GM12878 (cell line): ENCODE measurements around the gene HMGB2. TPM values are rescaled to one million over a fixed set of nuclear protein-coding genes. Genes with fewer than 3 reads are reported as not detected.

ENCODE experiments used
- ATAC-seq: fragments of 200-7000 bp; cut with Tn5 transposase; 3 replicates; pipeline ENCODE4 v1.9.1; 2020; ENCODE audit warnings: mild to moderate bottlenecking, moderate library complexity
- BruUV-seq: library from RNA; stranded (reverse); fragments of 400-500 nt; replicated peaks from 2 replicates; lab custom pipeline; 2021; lab: Mats Ljungman, UMichigan
- CTCF ChIA-PET: fragments of 300-600 bp; sonication (Branson Sonifier 250); formaldehyde crosslinking; extraction: SDS; loops from one replicate; lab custom pipeline; 2021; ENCODE audit warnings: inconsistent platforms; lab: Yijun Ruan, JAX
- POLR2A ChIA-PET: fragments of 350-600 bp; formaldehyde crosslinking; extraction: SDS; loops from one replicate; lab custom pipeline; 2021; ENCODE audit warnings: inconsistent platforms; lab: Charles Lee
- RAD21 ChIA-PET: fragments of 300-600 bp; sonication (Branson Sonifier 250); formaldehyde crosslinking; loops from one replicate; lab custom pipeline; 2023; ENCODE audit warnings: antibody characterized with exemption; ENCODE audit not compliant: unreplicated experiment; lab: Charles Lee
- SMC1A ChIA-PET: fragments of 300-600 bp; sonication (Branson Sonifier 250); formaldehyde crosslinking; loops from one replicate; lab custom pipeline; 2023; ENCODE audit not compliant: unreplicated experiment, uncharacterized antibody; lab: Charles Lee
- DNase-seq: peaks from one replicate; pipeline ENCODE4 v3.0.0-alpha.2; 2011; ENCODE audit warnings: low read depth, low spot score
- FAIRE-seq: peaks from 3 replicates; lab custom pipeline; 2011; peaks lifted over from hg19 to GRCh38; lab: Jason Lieb, UNC
- H2AFZ ChIP-seq: 2 replicates; pipeline ENCODE4 v1.6.0; 2011; ENCODE audit warnings: low read depth, low read length, control low read depth; ENCODE audit not compliant: control insufficient read depth
- H3K27ac ChIP-seq: 2 replicates; pipeline ENCODE4 v1.5.1; 2011; ENCODE audit warnings: control low read depth; ENCODE audit not compliant: control insufficient read depth, insufficient read depth
- H3K27me3 ChIP-seq, 2 experiments: replicated peaks in 1 of 2; 2 replicates each; pipeline versions ENCODE4 v1.6.0 to v1.6.1; 2011; ENCODE audit warnings: low read length in 1 of 2; ENCODE audit not compliant: control insufficient read depth in 2 of 2, insufficient read depth in 2 of 2
- H3K36me3 ChIP-seq, 2 experiments: 2 replicates each; pipeline ENCODE4 v1.5.1; 2011; ENCODE audit warnings: low read length in 1 of 2; ENCODE audit not compliant: control insufficient read depth in 2 of 2, insufficient read depth in 2 of 2
- H3K4me1 ChIP-seq: 2 replicates; pipeline ENCODE4 v1.6.1; 2011; ENCODE audit warnings: mild to moderate bottlenecking, low read length, moderate library complexity, mixed read lengths; ENCODE audit not compliant: control insufficient read depth, insufficient read depth
- H3K4me2 ChIP-seq: 2 replicates; pipeline ENCODE4 v1.6.0; 2011; ENCODE audit warnings: control low read depth; ENCODE audit not compliant: control insufficient read depth, insufficient read depth
- H3K4me3 ChIP-seq: fragments of 200-600 bp; sonication (generic); 2 replicates; pipeline ENCODE4 v1.5.1; 2016
- H3K79me2 ChIP-seq: 2 replicates; pipeline ENCODE4 v1.6.0; 2011; ENCODE audit warnings: low read length; ENCODE audit not compliant: control insufficient read depth, insufficient read depth
- H3K9ac ChIP-seq: 2 replicates; pipeline ENCODE4 v1.8.0; 2011; ENCODE audit warnings: low read length, control low read depth, mixed read lengths; ENCODE audit not compliant: control insufficient read depth, insufficient read depth
- H3K9me3 ChIP-seq: replicated peaks from 3 replicates; pipeline ENCODE4 v1.5.1; 2011; ENCODE audit warnings: mild to moderate bottlenecking, low read length; ENCODE audit not compliant: control insufficient read depth, insufficient read depth
- H4K20me1 ChIP-seq: 2 replicates; pipeline ENCODE4 v1.6.0; 2011; ENCODE audit not compliant: control insufficient read depth, insufficient read depth
- ATF2 ChIP-seq: IDR thresholded peaks from 2 replicates; pipeline ENCODE4 v1.6.1; 2012; ENCODE audit warnings: low read length, inconsistent platforms
- CEBPZ ChIP-seq: fragments of 150-350 bp; IDR thresholded peaks from 2 replicates; pipeline ENCODE4 v1.6.1; 2016; ENCODE audit warnings: low read depth, low read length
- EZH2 ChIP-seq: IDR thresholded peaks from 2 replicates; pipeline ENCODE4 v1.6.1; 2012; ENCODE audit warnings: low read depth, mild to moderate bottlenecking, control low read depth, inconsistent platforms, low read length, borderline replicate concordance; ENCODE audit not compliant: control insufficient read depth
- HDAC2 ChIP-seq: fragments of 200-600 bp; sonication (generic); IDR thresholded peaks from 2 replicates; pipeline ENCODE4 v1.6.1; 2017
- SMC3 ChIP-seq: IDR thresholded peaks from 2 replicates; pipeline ENCODE4 v1.6.1; 2011; ENCODE audit warnings: low read length, improper control_type of control experiment, borderline replicate concordance
- SREBF1 ChIP-seq: IDR thresholded peaks from 2 replicates; pipeline ENCODE4 v1.6.1; 2012; ENCODE audit warnings: mild to moderate bottlenecking, low read length
- WGBS: methylation state at CpG from one replicate; pipeline ENCODE4 v1.1.6; 2016; ENCODE audit warnings: low lambda C conversion rate; ENCODE audit not compliant: insufficient replicate concordance, insufficient coverage; ENCODE audit errors: missing lambda C conversion rate; 5-methylcytosine and 5-hydroxymethylcytosine counted together
- in situ Hi-C: fragments of 300-500 bp; cut with MboI; formaldehyde crosslinking; loops from 9 replicates; pipeline ENCODE4 v1.14.3; 2018; ENCODE audit warnings: mixed read lengths
- intact Hi-C: fragments of 100-400 bp; cut with micrococcal nuclease; formaldehyde crosslinking; loops from one replicate; pipeline ENCODE4 v1.14.2; 2022; ENCODE audit not compliant: unreplicated experiment
- polyA plus RNA-seq, 11 experiments: library from polyadenylated mRNA; depleted of rRNA in 4 of 11; unstranded in 6 of 11; stranded (reverse) in 5 of 11; fragments of >200 nt; fragmentation: Nextera tagmentation in 4 of 11; fragmentation: Illumina TruSeq in 1 of 11; extraction: Ambion mirVana in 4 of 11; extraction: Trizol in 1 of 11; gene quantifications; 1 replicate in 1 of 11; 2 replicates in 10 of 11; pipeline versions ENCODE4 v1.2.1 to v1.2.3, GENCODE V29; 2011 to 2016; ENCODE audit warnings: inconsistent platforms in 2 of 11, missing spikeins in 2 of 11, low read depth in 1 of 11
- total RNA-seq, 4 experiments: library from RNA; depleted of rRNA in 3 of 4; stranded (reverse); fragments of >200 nt in 3 of 4; fragmentation: Illumina TruSeq in 1 of 4; extraction: Trizol in 1 of 4; gene quantifications; 2 replicates each; pipeline versions ENCODE4 v1.2.1 to v1.2.3, GENCODE V29; 2013 to 2021
- TF ChIP-seq, protein P1 (sequence below): fragments of 450-650 bp; IDR thresholded peaks from 2 replicates; pipeline ENCODE4 v1.6.1; 2014; ENCODE audit warnings: mild to moderate bottlenecking
- TF ChIP-seq, protein P2 (sequence below): fragments of 450-650 bp; IDR thresholded peaks from 2 replicates; pipeline ENCODE4 v1.6.1; 2017; ENCODE audit warnings: antibody characterized with exemption, mild to moderate bottlenecking, moderate library complexity

Gene HMGB2
- total and polyA plus RNA-seq, 10 of the 15 experiments (the other 5 are each of a cell fraction or from before 2014, with no cell fraction given): 260 to 961 (median 668) TPM

DNA sequence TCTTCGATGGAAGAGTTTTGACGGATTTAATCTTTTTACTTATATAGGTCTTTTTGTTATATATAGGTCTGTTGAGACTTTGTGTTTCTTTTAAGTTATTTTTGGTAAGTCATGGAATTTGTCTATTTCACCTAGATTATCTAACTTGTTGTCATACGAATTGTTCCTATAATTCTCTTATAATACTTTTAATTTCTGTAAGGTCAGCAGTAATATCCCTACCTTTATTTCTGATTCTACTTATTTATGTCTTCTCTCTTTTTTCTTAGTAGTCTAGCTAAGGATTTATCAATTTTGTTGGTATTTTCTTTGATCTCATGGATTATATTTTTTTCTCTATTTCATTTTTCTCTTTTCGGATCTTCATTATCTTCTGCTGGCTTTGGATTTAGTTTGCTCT, 48.2 kb upstream of the HMGB2 start:
- Histone ChIP-seq H3K9ac (no peak overlapping the region), H3K4me1 (no peaks in the 10 kb centered on the region), H3K27ac (no peak overlapping the region), H3K9me3 (no peaks in the 10 kb centered on the region), H3K27me3 (no peaks in the 10 kb centered on the region), H2AFZ (no peak overlapping the region), H3K4me2 (no peak overlapping the region), H3K4me3 (no peak overlapping the region), H4K20me1 (no peaks in the 10 kb centered on the region), H3K36me3 (no peaks in the 10 kb centered on the region), H3K79me2 (no peaks in the 10 kb centered on the region)
- intact Hi-C loops: no loop called here
- POLR2A ChIA-PET: interaction anchor here (1.6 kb wide), 1 partner anchor 48 kb away, joined by 4 read pairs; the partner anchor contains the start of gene HMGB2
- FAIRE-seq: no peak
- DNase-seq: no peak
- in situ Hi-C loops: no loop called here
- SMC1A ChIA-PET: interaction anchor here (1.7 kb wide), 1 partner anchor 13 kb away, joined by 5 read pairs; no protein-coding TSS in a partner anchor
- ATAC-seq: no peak
- RAD21 ChIA-PET: no interaction called here
- BruUV-seq: no TSS peak
- no peak for TF ChIP-seq HDAC2
- no peak for TF ChIP-seq SREBF1
- TF ChIP-seq, protein P1, sequence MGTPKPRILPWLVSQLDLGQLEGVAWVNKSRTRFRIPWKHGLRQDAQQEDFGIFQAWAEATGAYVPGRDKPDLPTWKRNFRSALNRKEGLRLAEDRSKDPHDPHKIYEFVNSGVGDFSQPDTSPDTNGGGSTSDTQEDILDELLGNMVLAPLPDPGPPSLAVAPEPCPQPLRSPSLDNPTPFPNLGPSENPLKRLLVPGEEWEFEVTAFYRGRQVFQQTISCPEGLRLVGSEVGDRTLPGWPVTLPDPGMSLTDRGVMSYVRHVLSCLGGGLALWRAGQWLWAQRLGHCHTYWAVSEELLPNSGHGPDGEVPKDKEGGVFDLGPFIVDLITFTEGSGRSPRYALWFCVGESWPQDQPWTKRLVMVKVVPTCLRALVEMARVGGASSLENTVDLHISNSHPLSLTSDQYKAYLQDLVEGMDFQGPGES: no peak
- TF ChIP-seq EZH2: no peak
- TF ChIP-seq SMC3: no peak
- TF ChIP-seq ATF2: no peak
- TF ChIP-seq, protein P2, sequence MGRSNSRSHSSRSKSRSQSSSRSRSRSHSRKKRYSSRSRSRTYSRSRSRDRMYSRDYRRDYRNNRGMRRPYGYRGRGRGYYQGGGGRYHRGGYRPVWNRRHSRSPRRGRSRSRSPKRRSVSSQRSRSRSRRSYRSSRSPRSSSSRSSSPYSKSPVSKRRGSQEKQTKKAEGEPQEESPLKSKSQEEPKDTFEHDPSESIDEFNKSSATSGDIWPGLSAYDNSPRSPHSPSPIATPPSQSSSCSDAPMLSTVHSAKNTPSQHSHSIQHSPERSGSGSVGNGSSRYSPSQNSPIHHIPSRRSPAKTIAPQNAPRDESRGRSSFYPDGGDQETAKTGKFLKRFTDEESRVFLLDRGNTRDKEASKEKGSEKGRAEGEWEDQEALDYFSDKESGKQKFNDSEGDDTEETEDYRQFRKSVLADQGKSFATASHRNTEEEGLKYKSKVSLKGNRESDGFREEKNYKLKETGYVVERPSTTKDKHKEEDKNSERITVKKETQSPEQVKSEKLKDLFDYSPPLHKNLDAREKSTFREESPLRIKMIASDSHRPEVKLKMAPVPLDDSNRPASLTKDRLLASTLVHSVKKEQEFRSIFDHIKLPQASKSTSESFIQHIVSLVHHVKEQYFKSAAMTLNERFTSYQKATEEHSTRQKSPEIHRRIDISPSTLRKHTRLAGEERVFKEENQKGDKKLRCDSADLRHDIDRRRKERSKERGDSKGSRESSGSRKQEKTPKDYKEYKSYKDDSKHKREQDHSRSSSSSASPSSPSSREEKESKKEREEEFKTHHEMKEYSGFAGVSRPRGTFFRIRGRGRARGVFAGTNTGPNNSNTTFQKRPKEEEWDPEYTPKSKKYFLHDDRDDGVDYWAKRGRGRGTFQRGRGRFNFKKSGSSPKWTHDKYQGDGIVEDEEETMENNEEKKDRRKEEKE: no peak
- TF ChIP-seq CEBPZ: no peak
- CTCF ChIA-PET: interaction anchor here (1.2 kb wide), 1 partner anchor 31 kb away, joined by 5 read pairs; no protein-coding TSS in a partner anchor
- WGBS: 95% methylated on average over 4 of the region's 4 CpGs
